GM12873 (cell line): ENCODE data around the gene DKK1.

Experiments
- CTCF ChIP-seq: IDR thresholded peaks from 2 replicates; pipeline ENCODE4 v1.5.1; 2012; ENCODE audit warnings: low read depth, mild to moderate bottlenecking, moderate library complexity, low read length, control low read depth; ENCODE audit not compliant: insufficient read depth; ENCODE audit errors: missing control alignments

The DKK1 gene, protein sequence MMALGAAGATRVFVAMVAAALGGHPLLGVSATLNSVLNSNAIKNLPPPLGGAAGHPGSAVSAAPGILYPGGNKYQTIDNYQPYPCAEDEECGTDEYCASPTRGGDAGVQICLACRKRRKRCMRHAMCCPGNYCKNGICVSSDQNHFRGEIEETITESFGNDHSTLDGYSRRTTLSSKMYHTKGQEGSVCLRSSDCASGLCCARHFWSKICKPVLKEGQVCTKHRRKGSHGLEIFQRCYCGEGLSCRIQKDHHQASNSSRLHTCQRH

DNA sequence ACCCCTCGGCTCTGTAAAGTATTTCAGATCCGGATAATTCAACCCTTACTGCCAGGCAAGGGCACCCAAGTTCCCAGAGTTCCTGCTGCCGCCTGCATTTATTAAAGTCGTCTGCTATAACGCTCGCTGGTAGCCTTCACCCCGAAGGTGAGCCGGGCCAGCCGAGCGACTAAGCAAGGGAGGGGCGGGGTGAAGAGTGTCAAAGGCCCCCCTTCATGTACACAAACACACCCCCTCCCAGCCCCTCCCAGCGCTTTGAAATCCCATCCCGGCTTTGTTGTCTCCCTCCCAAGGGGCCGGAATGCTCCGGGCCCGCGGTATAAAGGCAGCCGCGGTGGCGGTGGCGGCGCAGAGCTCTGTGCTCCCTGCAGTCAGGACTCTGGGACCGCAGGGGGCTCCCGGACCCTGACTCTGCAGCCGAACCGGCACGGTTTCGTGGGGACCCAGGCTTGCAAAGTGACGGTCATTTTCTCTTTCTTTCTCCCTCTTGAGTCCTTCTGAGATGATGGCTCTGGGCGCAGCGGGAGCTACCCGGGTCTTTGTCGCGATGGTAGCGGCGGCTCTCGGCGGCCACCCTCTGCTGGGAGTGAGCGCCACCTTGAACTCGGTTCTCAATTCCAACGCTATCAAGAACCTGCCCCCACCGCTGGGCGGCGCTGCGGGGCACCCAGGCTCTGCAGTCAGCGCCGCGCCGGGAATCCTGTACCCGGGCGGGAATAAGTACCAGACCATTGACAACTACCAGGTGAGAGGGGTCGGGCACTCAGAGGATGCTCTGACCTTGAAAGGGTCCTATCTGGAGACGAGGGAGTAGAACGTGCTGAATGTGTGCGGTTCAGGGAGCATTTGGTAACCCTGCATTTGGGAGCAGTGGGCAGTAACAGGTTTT lies at the start of gene DKK1:
TSS of gene DKK1 (plus strand) at position 349 of the 889 bp plus-strand sequence. CDS start at position 503, 154 bp downstream.
- TF ChIP-seq CTCF: peak; percentile 54

DNA sequence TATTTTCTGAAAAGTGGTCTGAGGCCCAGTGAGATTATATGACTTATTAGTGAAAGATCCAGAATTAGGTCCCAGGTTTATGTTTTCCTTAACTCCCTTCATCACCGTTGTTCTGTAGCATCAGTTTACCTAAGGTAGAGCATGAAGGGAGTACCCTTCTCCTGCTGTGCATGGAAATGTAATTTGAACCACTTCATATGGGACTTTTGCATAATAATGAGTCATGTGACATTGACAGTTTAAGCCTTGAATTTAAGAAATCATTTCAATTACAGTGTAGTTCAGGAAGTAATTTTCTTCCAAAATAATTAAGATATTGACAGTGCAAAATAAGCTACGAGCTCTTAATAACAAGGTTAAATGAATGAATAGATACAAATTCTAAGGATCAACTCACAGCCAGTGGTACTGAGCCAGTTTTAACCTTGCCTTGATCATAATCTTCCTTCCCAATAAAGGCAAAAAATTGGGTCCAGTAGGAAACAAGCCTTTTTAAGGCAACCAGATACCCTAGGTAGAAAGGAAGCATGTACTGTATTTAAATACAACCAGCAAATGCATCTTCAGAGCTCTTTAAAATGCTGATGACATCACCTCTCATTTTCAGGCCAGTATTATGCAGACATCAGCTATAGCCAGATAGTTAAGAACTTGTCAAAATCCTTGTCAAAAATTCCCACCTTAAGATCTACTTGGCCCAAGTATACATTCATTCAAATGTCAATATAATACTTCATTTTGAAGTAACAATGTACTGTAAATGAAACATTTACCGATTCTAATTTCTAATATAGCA lies 48.8 kb upstream of the DKK1 start:
- TF ChIP-seq CTCF: no peak

GRCh38 chr10:52266858-52267257 lies 47.2 kb upstream of the DKK1 start:
- TF ChIP-seq CTCF: no peak

GRCh38 chr10:52268790-52269189 lies 45.3 kb upstream of the DKK1 start:
- no peak for TF ChIP-seq CTCF

DNA sequence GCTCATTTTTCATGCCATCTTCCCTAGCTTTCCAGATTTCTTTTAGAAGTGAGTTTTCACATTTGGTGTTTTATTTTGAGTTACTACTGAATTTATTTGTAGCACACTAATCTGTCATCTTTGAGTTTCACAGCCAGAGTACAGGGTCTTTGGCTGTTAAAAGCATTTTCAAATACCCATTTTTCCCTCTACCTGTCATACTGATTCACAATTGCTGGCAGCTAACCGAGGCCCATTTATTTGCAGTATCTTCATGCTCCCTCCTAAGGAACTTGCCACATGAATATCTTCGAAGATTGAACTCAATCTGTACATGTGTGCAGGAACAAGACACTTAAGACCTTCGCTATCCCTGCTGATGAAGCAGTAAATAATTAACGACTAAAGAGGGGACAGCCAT lies 44.8 kb upstream of the DKK1 start:
- TF ChIP-seq CTCF: no peak

GRCh38 chr10:52276163-52276562 lies 37.9 kb upstream of the DKK1 start:
- no peak for TF ChIP-seq CTCF

DNA sequence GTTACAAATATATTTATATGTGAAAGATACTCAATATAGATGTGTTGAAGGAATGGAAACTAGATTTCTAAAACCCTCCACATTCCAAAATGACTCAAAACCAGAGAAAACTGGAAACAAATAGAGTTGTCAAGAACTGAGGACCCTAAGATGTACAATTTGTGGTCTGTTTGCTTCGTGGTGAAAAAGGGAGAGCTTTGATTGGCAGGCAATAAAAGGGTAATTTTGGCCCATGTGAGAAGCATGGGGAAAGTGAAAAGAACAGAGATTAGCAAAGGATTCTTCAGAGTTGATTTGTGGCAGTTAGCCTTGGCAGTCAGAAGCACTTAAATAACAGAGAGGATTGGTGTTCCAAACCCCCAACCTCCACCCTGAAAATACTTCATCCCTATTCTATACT lies 37.1 kb upstream of the DKK1 start:
- TF ChIP-seq CTCF: no peak
